GM21825 (cell line): ENCODE measurements around the gene RPS19.
"Not testable (repeated sequence)": the region's sequence is repeated elsewhere in the genome, so short reads cannot be mapped to it uniquely, and the experiment has no call there.

ENCODE experiments used
- ATAC-seq: cut with Tn5 transposase; IDR thresholded peaks from one replicate; pipeline ENCODE4 v1.9.1; 2021; ENCODE audit warnings: mild to moderate bottlenecking, moderate library complexity; ENCODE audit not compliant: unreplicated experiment

RPS19 gene

DNA sequence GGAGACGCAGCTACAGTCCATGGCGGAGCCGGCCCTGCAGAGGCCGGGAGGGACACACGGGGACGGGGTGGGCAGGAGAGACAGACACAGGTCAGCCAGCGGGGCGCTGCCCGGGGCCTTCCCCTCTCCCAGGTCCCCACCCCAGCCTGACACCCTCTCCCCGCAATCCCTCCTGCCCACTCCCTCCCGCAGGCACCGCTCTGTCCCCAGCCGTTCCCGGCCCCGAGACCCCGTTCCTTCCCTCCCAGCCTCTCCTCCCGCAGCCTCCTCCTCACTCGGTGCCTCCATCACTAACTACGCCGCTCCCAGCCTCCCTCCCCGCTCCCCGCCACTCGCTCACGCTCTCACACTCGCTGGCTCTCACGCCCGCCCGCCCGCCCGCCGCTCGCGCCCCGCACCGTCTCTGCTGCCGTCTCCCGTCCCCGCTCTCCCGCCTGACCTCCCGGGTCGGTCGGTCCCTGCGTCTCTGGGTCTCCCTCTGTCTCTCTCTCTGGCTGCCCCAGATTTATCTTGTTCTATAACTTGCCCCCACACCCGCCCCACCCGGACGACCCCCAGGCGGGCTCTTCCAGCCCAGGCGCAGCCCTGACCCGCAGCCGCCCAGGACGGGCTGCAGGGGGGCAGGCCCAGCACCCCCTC is 53.0 kb downstream of the RPS19 start:
- ATAC-seq, result no peak

DNA sequence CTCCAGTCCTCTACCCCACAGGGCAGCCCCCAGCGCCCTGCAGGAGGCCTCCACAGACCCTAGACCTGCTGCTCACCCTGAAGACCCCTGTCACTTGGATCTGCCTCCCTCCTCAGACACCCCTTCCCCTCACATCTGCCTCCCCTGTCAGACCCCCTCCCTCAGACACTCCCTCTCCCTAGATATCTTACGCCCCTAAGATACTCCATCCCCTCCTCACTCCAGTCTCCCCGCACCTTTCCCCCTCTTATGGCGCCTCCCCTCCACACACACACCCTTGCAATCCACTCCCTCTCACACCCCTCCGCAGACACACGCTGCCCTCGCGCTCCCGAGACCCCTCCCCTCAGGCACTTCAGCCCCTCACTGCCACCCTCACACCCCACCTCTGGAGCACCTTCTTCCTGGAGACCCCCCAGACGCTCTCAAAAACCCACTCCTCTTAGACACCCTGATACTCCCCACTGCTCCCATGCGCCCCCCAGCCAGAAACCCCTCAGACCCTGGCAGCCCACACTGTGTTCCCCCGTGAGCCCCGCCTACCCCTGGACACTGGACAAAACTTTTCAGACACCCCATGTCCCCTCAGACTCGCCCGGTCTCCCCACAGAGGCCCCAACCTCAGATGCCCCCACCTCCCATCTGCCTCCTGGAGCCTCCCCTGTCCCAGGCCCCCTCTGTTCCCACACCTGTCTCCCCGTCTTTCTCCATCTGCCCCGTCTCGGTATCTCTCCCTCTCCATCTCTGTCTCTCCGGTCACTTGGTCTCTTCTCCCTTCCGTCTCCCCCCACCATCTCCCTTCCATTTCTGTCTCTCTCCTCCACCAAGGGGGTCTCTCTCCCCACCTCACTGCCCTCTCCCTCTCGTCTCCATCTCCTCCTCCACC is 53.7 kb downstream of the RPS19 start:
- no peak for ATAC-seq

DNA sequence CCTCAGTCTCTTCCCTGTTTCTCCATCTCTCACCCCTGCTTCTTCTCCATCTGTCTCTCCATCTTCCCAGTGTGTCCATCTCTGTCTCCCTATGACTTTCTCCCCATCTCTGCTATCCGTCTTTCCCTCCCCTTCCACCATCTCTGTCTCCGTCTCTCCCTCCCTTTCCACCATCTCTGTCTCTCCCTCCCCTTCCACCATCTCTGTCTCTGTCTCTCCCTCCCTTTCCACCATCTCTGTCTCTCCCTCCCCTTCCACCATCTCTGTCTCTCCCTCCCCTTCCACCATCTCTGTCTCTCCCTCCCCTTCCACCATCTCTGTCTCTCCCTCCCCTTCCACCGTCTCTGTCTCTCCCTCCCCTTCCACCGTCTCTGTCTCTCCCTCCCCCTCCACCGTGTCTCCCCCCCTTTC is 54.4 kb downstream of the RPS19 start:
- not testable (repeated sequence) for ATAC-seq

DNA sequence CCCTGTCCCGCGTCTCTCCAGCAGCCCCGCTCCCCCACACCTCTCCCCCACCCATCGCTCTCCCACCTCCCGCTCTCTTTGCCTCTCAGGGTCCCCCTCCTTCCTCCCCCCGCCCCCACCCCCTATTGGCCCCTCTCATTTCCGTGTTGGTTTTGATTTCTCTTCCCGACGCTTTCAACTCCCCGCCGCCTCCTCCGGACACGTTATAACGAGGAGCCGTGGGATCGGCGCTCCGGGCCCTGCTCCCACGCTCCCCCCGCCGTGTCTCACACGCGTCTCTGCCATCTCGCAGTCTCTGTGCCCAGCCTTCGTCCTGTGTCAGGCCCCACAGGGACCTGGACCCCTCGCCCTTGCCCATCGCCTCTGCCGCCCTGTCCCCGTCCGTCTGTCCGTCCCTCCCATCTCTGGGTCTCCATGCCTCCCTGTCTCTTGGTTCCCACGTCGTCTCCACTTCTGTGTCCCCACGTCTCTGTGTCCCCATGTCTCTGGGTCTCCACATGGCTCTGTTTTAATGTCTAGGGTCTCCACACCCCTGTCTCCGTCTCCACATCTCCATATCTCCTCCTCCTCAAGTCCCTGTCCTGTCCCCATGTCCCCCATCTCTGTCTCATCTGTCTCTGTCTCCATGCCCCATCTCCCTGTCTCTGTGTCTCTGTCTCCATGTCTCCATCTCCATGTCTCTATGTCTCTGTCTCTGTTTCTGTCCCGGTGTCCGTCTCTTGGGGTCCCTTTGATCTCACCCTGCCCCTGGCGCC is 55.1 kb downstream of the RPS19 start:
- ATAC-seq, result no peak

DNA sequence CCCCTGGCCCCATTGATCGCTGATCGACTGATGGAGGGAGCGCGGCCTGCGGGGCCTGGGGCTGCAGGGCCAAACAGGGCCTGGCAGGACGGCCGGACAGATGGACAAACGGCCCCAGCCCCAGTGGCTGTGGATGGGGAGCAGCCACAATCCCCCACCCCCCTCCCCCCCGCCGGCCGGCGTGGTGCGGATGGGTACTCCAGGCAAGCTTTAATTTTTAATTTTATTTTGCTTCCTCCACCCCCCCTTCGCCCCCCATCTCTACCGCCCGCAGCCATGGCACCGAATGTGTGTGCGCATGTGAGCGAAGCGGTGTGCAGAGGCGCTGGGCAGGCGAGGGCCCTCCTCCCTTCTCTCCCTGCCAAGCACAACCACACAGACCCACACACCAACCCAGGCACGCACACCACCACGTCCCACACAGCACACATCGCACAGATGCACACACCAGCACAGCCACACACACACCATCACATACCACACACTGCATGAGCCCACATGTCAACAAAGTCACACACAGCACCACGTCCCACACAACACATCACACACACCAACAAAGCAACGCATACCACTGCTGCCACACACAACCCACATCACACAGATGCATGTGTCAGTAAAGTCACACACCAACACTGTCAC is 55.8 kb downstream of the RPS19 start:
- no peak for ATAC-seq

DNA sequence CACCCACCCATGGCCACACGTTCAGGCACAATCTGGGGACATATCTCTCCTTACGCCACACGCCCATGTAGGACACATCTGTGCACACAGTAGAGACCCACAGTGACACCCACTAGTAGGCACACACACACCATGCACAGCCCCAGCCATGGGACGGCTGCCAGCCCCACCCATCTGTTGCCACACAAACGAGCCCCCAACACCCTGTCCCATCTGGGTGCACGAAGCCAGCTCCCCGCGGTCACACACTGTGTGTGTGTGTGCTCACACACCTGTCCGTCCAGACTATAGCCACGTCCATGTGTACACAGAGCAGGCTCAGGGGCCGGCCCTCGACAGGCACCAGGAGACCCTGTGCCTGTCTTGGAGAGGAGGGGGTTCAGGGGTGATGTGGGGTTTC is 57.6 kb downstream of the RPS19 start:
- no peak for ATAC-seq

DNA sequence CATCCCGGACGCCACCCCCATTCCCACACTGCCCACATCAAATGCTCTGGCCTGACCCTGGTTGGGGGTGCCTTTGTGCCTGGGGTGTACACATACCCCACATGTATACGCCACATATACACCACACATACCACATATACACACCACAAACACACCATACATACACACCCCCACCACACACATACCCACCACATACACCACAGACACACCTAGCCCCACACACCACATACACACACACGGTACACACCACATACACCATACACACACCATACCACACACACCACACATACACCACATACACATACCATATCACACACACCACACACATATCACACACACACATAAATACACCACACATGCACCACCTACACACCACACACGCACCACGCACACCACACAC is 58.0 kb downstream of the RPS19 start:
- no peak for ATAC-seq

DNA sequence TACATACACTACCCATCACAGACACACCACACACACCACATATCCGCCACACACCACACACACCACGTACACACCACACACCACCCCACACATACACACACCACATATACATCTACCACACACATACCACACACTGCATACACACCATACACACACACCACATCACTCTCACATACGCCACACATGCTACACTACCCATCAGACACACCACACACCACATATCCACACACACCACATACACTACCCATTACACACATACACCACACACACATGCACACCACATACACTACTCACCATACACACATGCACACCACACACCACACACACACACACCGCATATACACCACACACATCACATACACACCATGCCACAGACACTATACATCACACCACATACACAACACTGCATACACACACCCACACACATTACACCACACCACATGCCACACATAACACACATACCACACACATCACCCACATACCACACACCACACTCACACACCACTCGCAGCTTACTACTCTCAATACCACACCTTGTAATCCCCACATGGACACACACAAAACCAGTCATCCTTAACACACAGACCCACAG is 58.7 kb downstream of the RPS19 start:
- no peak for ATAC-seq

DNA sequence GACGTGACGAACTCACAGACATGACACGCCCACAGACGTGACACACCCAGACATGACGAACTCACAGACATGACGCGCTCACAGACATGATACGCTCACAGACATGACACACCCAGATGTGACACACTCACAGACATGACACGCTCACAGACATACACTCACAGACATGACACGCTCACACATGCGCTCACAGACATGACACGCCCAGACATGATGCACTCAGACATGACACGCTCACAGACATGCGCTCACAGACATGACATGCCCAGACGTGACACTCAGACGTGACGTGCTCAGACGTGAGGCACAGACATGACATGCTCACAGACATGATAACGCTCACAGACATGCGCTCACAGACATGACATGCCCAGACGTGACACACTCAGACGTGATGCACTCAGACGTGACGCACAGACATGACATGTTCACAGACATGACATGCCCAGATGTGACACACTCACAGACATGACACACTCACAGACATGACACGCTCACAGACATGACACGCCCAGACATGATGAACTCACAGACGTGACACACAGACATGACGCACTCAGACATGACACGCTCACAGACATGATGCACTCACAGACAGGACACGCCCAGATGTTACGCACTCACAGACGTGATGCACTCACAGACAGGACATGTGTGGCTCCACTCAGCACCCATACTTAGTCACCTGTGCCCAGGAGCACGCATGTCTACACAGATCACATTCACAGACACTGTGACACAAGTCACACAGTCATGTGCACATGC is 60.1 kb downstream of the RPS19 start:
- no peak for ATAC-seq

DNA sequence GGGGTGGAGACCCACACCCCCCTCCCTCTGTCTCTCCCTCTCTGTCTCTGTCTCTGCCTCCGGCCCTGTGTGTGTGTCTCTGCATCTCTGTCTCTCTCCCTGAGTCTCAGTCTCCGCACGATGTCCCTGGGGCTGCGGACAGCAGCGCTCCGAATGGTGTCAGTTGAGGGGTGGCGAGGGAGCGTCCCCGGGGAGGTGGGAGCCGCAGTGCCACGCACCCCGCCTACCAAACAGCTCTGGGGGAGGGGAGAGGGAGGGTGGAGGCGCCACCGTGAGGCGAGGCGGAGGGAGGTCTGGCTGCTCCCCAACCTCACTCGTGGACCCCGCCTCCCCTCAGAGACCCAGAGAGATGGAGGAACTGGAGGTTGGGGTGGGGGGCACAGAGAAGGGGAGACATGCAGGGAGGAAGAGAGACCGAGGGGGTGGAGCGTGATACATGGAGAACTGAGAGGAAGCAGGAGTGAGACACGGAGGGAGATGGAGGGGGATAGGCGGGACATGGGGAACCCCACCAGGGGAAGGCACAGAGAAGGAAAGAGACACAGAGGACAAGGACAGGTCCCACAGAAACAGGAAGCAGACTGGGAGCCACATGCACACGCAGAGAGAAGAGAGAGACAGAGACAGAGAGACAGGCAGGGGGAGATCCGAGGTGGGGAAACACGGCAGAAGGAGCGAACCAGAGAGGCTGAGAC is 61.0 kb downstream of the RPS19 start:
- no peak for ATAC-seq

DNA sequence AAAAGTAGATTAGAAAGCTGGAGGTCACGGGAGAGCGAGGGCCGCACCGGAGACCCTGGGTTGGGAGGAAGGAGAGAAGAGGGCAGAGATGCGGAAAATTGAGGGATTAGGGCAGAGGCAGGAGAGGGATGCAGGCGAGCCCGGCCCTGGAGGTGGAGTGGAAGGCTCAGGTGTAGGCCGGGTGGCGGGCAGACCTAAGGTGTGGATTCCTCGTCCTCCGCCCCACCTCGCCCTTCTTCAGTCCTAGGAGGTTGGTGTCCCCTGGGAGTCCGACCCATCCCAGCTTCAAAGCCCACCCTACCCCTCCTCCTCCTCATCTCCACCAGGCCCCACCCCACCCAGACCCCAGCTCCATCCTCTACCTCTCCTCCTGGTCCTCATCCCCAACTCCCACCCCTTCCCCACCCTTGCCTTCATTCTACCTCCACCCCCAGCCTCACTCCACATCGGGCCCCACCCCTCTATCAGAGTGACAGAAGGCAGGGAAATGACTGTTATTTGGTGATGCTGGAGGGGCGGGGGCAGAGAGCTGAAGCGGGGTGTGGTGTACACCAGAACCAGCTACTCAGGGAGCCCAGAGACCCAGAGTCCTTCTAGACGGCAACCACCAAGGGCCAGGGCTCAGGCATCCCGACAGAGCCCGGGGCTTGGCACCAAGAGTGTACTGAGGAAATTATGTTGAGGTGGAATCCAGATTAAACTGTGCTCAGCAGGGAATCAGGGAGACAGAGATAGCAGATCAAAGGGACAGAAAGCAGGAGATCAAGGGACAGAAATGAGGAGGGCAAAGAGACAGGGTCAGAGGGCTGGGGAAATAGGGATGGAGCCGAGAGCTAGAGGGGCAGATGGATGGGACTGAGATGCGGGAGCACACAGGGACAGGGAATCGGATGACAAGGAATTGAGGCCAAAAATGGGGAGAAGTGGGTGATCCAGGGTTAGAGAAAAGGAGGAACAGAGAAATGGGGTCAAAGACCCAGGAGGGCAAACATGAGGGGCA is 61.8 kb downstream of the RPS19 start:
- ATAC-seq, result no peak
